Measurements from ENCODE around the gene WWC2.
"Not testable (repeated sequence)": the region's sequence is repeated elsewhere in the genome, so short reads cannot be mapped to it uniquely, and the experiment has no call there.

WWC2 gene

GRCh38 chr4:183149616-183150539 lies 50.8 kb downstream of the WWC2 start:
- POLR2A ChIA-PET (ENCODE audit: low non-redundant PET) = no interaction called here
- CTCF ChIA-PET = interaction anchor here (0.8 kb wide), 1 partner anchor 13 kb away, joined by 6 read pairs; no protein-coding TSS in a partner anchor
- no peak for TF ChIP-seq CTCF (conservative IDR thresholded peaks at IDR 0.05; ENCODE audit: low read depth)
- no peak for DNase-seq (ENCODE audit: low spot score)
- H3K27ac ChIP-seq = no peak overlapping the region

- POLR2A ChIA-PET (ENCODE audit: low non-redundant PET); H3K27ac ChIP-seq; CTCF ChIA-PET; DNase-seq (ENCODE audit: low spot score): not testable (repeated sequence)
These were observed 51.6 kb downstream of the WWC2 start for GRCh38 chr4:183150664-183151063.

- CTCF ChIA-PET = not testable (repeated sequence)
These were observed 53.2 kb downstream of the WWC2 start for GRCh38 chr4:183152232-183152631.

GRCh38 chr4:183153190-183153916 lies 54.3 kb downstream of the WWC2 start:
- no peak overlapping the region for H3K27ac ChIP-seq
- no peak for TF ChIP-seq CTCF (conservative IDR thresholded peaks at IDR 0.05; ENCODE audit: low read depth)
- POLR2A ChIA-PET (ENCODE audit: low non-redundant PET) = no interaction called here
- CTCF ChIA-PET = no interaction called here
- no peak for DNase-seq (ENCODE audit: low spot score)

More at GRCh38 chr4:183152232-183152631, 53.2 kb downstream of the WWC2 start:
- H3K27ac ChIP-seq; DNase-seq (ENCODE audit: low spot score); POLR2A ChIA-PET (ENCODE audit: low non-redundant PET): not testable (repeated sequence)

GRCh38 chr4:183154701-183155391 lies 55.8 kb downstream of the WWC2 start:
- CTCF ChIA-PET = no interaction called here
- POLR2A ChIA-PET (ENCODE audit: low non-redundant PET) = no interaction called here

GRCh38 chr4:183155450-183156184 lies 56.6 kb downstream of the WWC2 start:
- no peak overlapping the region for H3K27ac ChIP-seq
- DNase-seq (ENCODE audit: low spot score) = no peak
- no peak for TF ChIP-seq CTCF (conservative IDR thresholded peaks at IDR 0.05; ENCODE audit: low read depth)
- ChIA-PET POLR2A (ENCODE audit: low non-redundant PET) (no interaction called here), CTCF (no interaction called here)

More at GRCh38 chr4:183154701-183155391, 55.8 kb downstream of the WWC2 start:
- no peak for DNase-seq (ENCODE audit: low spot score)
- no peak overlapping the region for H3K27ac ChIP-seq
- TF ChIP-seq CTCF (conservative IDR thresholded peaks at IDR 0.05; ENCODE audit: low read depth) = no peak

- CTCF ChIA-PET = no interaction called here
- no peak for DNase-seq (ENCODE audit: low spot score)
- no peak overlapping the region for H3K27ac ChIP-seq
- POLR2A ChIA-PET (ENCODE audit: low non-redundant PET) = no interaction called here
- TF ChIP-seq CTCF (conservative IDR thresholded peaks at IDR 0.05; ENCODE audit: low read depth) = no peak
These were observed 58.2 kb downstream of the WWC2 start for GRCh38 chr4:183157215-183157614.
